Aorta (tissue), 5 donors: ENCODE results near the gene MED16. TPM values are rescaled to one million over a fixed set of nuclear protein-coding genes. Genes with fewer than 3 reads are reported as not detected.

Experiments
- ATAC-seq: fragments of 200-7000 bp; cut with Tn5 transposase; one replicate; pipeline ENCODE4 v1.9.1; 2022; ENCODE audit warnings: moderate library complexity; ENCODE audit not compliant: low FRiP score
- DNase-seq, 2 donors: peaks; one replicate each; pipeline ENCODE4 v3.0.0-alpha.2; 2020
- H3K27ac ChIP-seq, 2 donors: one replicate each; pipeline ENCODE4 v1.5.1; 2013; ENCODE audit warnings: low read length in 2 of 2, mild to moderate bottlenecking in 2 of 2, moderate library complexity in 2 of 2, control low read depth in 1 of 2, inconsistent platforms in 1 of 2, low read depth in 1 of 2
- H3K27me3 ChIP-seq, 2 donors: one replicate each; pipeline ENCODE4 v1.6.1; 2013; ENCODE audit warnings: control low read depth in 1 of 2, low read length in 1 of 2, mild to moderate bottlenecking in 1 of 2, moderate library complexity in 1 of 2; ENCODE audit not compliant: insufficient read depth in 2 of 2, control insufficient read depth in 1 of 2
- H3K36me3 ChIP-seq, 2 donors: one replicate each; pipeline ENCODE4 v1.6.1; 2013; ENCODE audit warnings: control low read depth in 1 of 2, low read length in 1 of 2, mild to moderate bottlenecking in 1 of 2; ENCODE audit not compliant: insufficient read depth in 2 of 2, control insufficient read depth in 1 of 2
- H3K4me1 ChIP-seq, 2 donors: one replicate each; pipeline ENCODE4 v1.6.1; 2013; ENCODE audit warnings: low read length in 2 of 2, control low read depth in 1 of 2, mild to moderate bottlenecking in 1 of 2, moderate library complexity in 1 of 2; ENCODE audit not compliant: insufficient read depth in 2 of 2, control insufficient read depth in 1 of 2
- H3K4me3 ChIP-seq, 2 donors: one replicate each; pipeline ENCODE4 v1.5.1; 2013; ENCODE audit warnings: low read length in 2 of 2, control low read depth in 1 of 2, mild to moderate bottlenecking in 1 of 2
- H3K9me3 ChIP-seq: one replicate; pipeline ENCODE4 v1.6.1; 2013; ENCODE audit warnings: mild to moderate bottlenecking, low read length; ENCODE audit not compliant: control insufficient read depth
- WGBS, 2 donors: extraction: QIAGEN DNeasy Blood & Tissue Kit; methylation state at CpG; one replicate each; pipeline ENCODE4 v1.1.7; 2013; 5-methylcytosine and 5-hydroxymethylcytosine counted together
- intact Hi-C, 2 donors: fragments of 100-400 bp; cut with DNase I; formaldehyde crosslinking; loops; one replicate each; pipeline versions ENCODE4 v1.14.2 to v1.15.0; 2022
- polyA plus RNA-seq, 2 donors: library from polyadenylated mRNA; stranded (reverse); fragments of 200-250 nt; gene quantifications; one replicate each; pipeline ENCODE4 v1.2.3, GENCODE V29; 2013
- total RNA-seq, 2 donors: library from RNA; stranded (reverse); fragmentation: NEBNext Ultra II Directional; extraction: Animal tissue kit (Norgen Biotek cat#: 25700); gene quantifications; one replicate each; pipeline ENCODE4 v1.2.1, GENCODE V29; 2021
- donor health status: healthy with polysubstance abuse.
- donor health status: Bipolar disorder and iron deficiency.
- donor health status: DM: no; HTN: no; CAD: no.
- donor health status: DM: no; HTN: no; CAD: no.
- donor health status: DM: yes; HTN: yes; CAD: no.

Gene MED16
- total and polyA plus RNA-seq, 4 donors, result 22.9 to 165 (median 34.0) TPM

- DNase-seq, result no peak
- Histone ChIP-seq H3K4me3 (no peak overlapping the region), H3K27ac (no peak overlapping the region), H3K4me1 (no peaks in the 10 kb centered on the region), H3K9me3 (no peaks in the 10 kb centered on the region), H3K27me3 (no peaks in the 10 kb centered on the region), H3K36me3 (peaks cover 0 to 4% of the 10 kb centered on the region in 2 donors)
- 90 to 91% methylated on average over 30 of the region's 30 CpGs for WGBS, 2 donors
- intact Hi-C loops, result no loop called here
- no peak for ATAC-seq
Measured at GRCh38 chr19:888581-889385, 4.2 kb downstream of the MED16 start.

- ATAC-seq, result no peak
- Histone ChIP-seq H3K27me3 (no peaks in the 10 kb centered on the region), H3K4me3 (no peak overlapping the region), H3K9me3 (no peaks in the 10 kb centered on the region), H3K36me3 (peaks cover 0 to 4% of the 10 kb centered on the region in 2 donors), H3K4me1 (no peaks in the 10 kb centered on the region), H3K27ac (no peak overlapping the region)
- 95 to 97% methylated on average over 10 of the region's 10 CpGs for WGBS, 2 donors
- DNase-seq, result no peak
- intact Hi-C loops, result no loop called here
Measured at GRCh38 chr19:887599-887998, 5.4 kb downstream of the MED16 start.

- DNase-seq (no peak), ATAC-seq (no peak)
- Histone ChIP-seq H3K9me3 (no peaks in the 10 kb centered on the region), H3K27me3 (no peaks in the 10 kb centered on the region), H3K4me3 (no peak overlapping the region), H3K27ac (no peak overlapping the region), H3K36me3 (peaks cover 0 to 4% of the 10 kb centered on the region in 2 donors), H3K4me1 (no peaks in the 10 kb centered on the region)
- intact Hi-C loops, result no loop called here
- WGBS, 2 donors, result 79 to 82% methylated on average over 16 of the region's 16 CpGs
Measured at GRCh38 chr19:887072-887471, 5.9 kb downstream of the MED16 start.

- intact Hi-C loops, result no loop called here
- peaks cover 0 to 5% of the 10 kb centered on the region in 2 donors for H3K36me3 ChIP-seq
- H3K4me3 ChIP-seq, result no peak overlapping the region
- no peaks in the 10 kb centered on the region for H3K4me1 ChIP-seq
- no peak for ATAC-seq
- no peak overlapping the region for H3K27ac ChIP-seq
- no peak for DNase-seq
- H3K9me3 ChIP-seq, result no peaks in the 10 kb centered on the region
- 95 to 96% methylated on average over 63 to 64 of the region's 64 CpGs for WGBS, 2 donors
- H3K27me3 ChIP-seq, result no peaks in the 10 kb centered on the region
Measured at GRCh38 chr19:885536-886224, 7.3 kb downstream of the MED16 start.

- H3K9me3 ChIP-seq, result no peaks in the 10 kb centered on the region
- WGBS, 2 donors, result 91 to 93% methylated on average over 49 to 51 of the region's 51 CpGs
- H3K4me1 ChIP-seq, result no peaks in the 10 kb centered on the region
- H3K27me3 ChIP-seq, result no peaks in the 10 kb centered on the region
- no peak overlapping the region for H3K4me3 ChIP-seq
- peaks cover 0 to 2% of the 10 kb centered on the region in 2 donors for H3K36me3 ChIP-seq
- no peak overlapping the region for H3K27ac ChIP-seq
- no peak for DNase-seq
- intact Hi-C loops, result no loop called here
- ATAC-seq, result no peak
Measured at GRCh38 chr19:884420-885211, 8.4 kb downstream of the MED16 start.

GRCh38 chr19:883661-884211 is 9.3 kb downstream of the MED16 start:
- Histone ChIP-seq H3K4me1 (no peaks in the 10 kb centered on the region), H3K9me3 (no peaks in the 10 kb centered on the region), H3K27me3 (no peaks in the 10 kb centered on the region), H3K4me3 (no peak overlapping the region), H3K36me3 (peaks cover 0 to 1% of the 10 kb centered on the region in 2 donors), H3K27ac (no peak overlapping the region)
- WGBS, 2 donors, result 85% methylated on average over 22 of the region's 22 CpGs
- DNase-seq, result no peak
- ATAC-seq, result no peak
- intact Hi-C loops, result no loop called here

- Histone ChIP-seq H3K27ac (no peak overlapping the region), H3K9me3 (no peaks in the 10 kb centered on the region), H3K4me3 (no peak overlapping the region), H3K36me3 (peaks cover 0 to 1% of the 10 kb centered on the region in 2 donors), H3K4me1 (no peaks in the 10 kb centered on the region), H3K27me3 (no peaks in the 10 kb centered on the region)
- WGBS, 2 donors, result 88 to 92% methylated on average over 17 to 30 of the region's 30 CpGs
- DNase-seq, result no peak
- no peak for ATAC-seq
- intact Hi-C loops, result no loop called here
Measured at GRCh38 chr19:882871-883497, 10.0 kb downstream of the MED16 start.

GRCh38 chr19:881385-882071 is 11.5 kb downstream of the MED16 start:
- Histone ChIP-seq H3K4me3 (no peak overlapping the region), H3K9me3 (no peaks in the 10 kb centered on the region), H3K36me3 (peaks cover 0 to 1% of the 10 kb centered on the region in 2 donors), H3K4me1 (no peaks in the 10 kb centered on the region), H3K27ac (no peak overlapping the region), H3K27me3 (no peaks in the 10 kb centered on the region)
- no peak for DNase-seq
- intact Hi-C loops, result no loop called here
- ATAC-seq, result no peak
- WGBS, 2 donors, result 98% methylated on average over 31 to 34 of the region's 34 CpGs
